HG03060 (cell line): ENCODE results near the gene OR10V1.

ENCODE experiments used
- ATAC-seq: cut with Tn5 transposase; IDR thresholded peaks from one replicate; pipeline ENCODE4 v1.9.1; 2021; ENCODE audit warnings: low read depth, moderate number of reproducible peaks; ENCODE audit not compliant: unreplicated experiment

OR10V1 gene

DNA sequence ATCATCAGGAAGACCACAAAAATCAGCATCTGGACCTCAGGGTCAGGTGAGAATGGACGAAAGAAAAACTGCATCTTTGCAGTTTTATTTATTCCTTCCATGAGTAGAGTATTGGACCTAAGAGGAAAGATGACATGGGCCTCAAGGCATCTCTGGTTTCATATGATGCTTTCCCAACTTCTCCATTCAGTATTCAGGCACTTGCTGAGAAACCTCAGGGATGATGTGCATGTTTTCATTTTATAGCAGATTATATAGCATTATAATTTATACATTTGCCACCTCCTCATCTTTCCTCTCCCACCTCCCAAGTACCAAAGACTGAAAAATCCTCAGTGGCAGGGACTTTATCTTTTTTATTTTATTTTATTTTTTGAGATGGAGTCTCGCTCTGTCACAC, at the start of gene OR10V1:
Gene OR10V1 (minus strand): TSS at position 101 of the 400 bp plus-strand sequence. CDS start 0 bp downstream, at position 101.
- ATAC-seq: no peak

DNA sequence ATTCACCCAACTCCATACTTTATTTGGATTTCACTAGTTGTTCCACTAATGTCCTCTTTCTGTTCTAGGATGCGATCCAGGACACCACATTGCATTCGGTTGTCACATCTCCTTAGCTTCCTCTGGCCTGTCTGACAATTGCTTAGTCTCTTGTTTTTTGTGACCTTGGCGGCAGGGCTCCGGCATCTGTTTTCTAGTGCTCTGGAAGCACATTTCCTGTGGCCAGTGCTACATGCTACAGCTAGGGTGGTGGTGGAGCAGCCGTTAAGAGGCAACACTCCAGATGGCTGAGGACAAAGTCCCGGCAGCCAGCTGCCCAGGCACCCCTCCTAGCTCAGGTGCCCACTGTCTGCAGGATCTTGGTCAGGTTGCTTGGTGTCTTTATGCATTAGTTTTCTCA, 48.3 kb upstream of the OR10V1 start:
- ATAC-seq: no peak

- ATAC-seq: no peak
Measured at GRCh38 chr11:59760771-59761170, 47.1 kb upstream of the OR10V1 start.

GRCh38 chr11:59759900-59760299, 46.3 kb upstream of the OR10V1 start:
- ATAC-seq: no peak

DNA sequence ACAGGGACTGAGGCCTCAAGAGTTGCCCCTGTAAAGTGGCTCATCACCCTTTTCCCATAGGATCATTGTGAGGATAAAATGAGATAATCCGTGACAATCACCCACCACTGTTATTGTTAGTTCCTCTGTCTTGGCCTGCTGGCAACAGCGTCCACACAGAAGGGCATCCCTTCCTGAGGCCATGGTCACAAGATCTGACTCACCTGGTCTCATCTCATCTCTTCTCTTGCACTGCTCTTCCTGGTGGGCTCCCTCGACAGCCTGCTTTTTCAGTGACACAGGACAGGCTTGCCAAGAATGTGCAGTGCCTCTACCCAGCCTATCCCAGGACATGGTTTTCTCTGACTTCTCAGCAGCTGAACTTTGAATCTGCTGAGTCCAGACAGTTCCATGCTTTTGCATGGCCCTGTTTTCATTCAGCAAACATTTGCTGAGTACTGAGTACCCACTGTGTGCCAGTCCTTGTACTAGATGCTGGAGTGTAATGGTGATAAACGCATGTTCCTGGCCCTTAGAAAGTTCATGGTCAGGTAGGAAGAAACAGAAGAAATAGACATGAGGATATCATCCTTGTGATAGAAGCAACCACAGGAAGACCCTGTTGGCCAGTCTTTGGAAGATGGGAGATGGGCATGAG, 44.9 kb upstream of the OR10V1 start:
- ATAC-seq: no peak

GRCh38 chr11:59756845-59757244, 43.2 kb upstream of the OR10V1 start:
- ATAC-seq: no peak

- ATAC-seq: no peak
Measured at GRCh38 chr11:59756558-59756840, 42.9 kb upstream of the OR10V1 start.

DNA sequence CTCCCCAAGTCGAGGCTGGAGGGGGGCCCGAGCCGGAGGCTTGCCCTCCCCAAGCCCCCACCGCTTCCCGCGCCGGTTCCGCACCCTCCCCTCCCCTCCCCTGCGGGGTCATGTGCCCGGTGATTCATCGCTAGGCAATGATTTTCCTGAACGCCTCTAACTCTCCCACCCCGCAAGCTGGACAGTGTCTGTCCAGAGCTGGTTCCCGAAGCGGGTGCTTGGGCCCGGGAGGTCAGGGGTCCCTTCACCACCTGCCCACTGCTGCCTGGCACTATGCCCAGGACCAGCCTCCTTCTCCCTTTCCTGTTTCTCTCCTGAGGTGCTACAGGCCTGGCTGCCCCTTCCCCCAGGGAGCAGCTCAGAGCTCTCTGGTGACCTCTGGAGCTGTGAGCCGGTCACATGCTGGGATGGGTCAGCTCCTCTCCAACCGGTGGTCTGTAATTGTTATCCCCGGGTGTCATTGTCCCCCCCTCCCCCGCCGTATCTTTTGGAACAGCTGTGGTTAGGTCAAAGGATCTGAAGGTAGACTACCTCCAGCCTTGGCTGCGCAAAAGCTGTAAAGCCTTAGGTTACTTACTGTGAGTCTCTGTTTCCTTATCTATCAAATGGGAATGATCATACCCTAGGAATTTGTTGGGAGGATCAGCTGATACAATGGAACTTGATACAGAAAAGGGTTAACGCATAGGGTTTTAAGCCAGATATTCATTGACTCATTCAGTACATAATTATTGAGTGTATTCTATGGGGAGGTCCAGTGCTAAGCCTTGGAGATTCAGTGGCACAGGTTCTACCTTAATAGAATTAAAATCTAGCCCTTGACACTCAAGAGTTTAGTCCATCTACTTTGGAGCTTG, 42.3 kb upstream of the OR10V1 start:
- no peak for ATAC-seq

- no peak for ATAC-seq
Measured at GRCh38 chr11:59754859-59755700, 41.4 kb upstream of the OR10V1 start, which contains the start of gene STX3. Gene STX3, plus strand, starts transcription at chr11:59755376. Its CDS starts 230 bp downstream, at chr11:59755606.

DNA sequence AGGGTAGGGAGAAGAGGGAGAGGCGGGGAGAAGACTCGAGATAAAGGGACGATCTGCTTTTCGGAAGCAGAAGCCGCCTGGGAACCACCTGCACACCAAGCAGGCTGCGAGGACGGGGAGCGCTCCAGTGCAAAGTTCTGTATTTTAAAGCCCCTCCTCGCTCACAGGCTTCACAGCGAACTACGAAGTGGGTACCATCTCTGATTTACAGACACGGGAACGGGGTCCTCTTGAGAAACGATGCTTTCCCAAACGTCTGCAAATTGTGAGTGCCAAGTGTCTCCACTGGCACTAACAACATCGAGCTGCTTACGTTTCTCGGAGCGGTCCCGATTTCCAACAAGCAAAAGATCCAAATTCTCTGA, 40.8 kb upstream of the OR10V1 start:
- ATAC-seq: peak; percentile 5

- peak; percentile 66 for ATAC-seq
Measured at GRCh38 chr11:59753650-59754493, 40.2 kb upstream of the OR10V1 start.

DNA sequence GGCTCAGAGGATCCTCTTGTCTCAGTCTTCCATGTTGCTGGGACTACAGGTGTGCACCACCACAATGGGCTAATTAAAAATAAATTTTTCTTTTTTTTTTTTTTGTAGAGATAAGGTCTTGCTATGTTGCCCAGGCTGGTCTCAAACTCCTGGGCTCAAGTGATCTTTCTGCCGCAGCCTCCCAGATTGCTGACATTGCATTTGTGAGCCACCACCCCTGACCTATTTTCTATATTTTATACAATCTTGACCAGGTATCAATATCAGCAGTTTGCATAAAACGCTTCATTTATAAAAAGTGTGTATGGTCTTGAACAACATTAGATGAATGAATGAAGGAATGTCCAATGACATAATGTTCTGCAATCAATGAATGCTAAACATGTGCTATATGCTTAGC, 32.5 kb upstream of the OR10V1 start:
- ATAC-seq: no peak

DNA sequence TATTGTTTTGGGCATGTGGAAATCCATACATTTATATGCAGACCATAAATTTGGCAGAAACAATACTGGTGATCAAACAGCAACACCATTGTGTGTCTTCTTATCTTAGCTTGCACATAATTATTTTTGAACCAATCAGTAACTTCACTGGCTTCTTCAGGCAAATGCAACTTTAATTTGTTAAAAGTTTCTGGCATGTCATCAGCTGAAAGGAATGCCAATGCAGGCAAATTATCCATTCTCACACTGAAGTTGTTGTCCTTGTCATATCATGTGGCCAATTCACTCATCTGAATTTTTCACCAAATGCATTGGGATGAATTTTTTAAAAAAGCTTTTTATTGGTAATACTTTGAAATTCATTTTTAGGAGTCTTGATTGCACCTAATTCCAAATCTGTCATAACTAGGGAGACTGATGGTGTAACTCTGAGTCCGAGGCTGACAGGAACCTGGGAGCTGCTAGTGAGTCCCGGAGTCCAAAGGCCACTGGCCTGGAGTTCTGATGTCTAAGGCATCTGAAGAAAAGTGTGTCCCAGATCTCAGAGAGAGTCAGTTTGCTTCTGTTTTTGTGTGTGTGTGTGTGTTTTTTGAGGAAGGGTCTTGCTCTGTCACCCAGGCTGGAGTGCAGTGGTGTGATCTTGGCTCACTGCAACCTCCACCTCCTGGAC, 17.4 kb upstream of the OR10V1 start:
- no peak for ATAC-seq

GRCh38 chr11:59729834-59730233, 16.2 kb upstream of the OR10V1 start:
- ATAC-seq: no peak

- ATAC-seq: no peak
Measured at GRCh38 chr11:59728913-59729312, 15.3 kb upstream of the OR10V1 start.

- no peak for ATAC-seq
Measured at GRCh38 chr11:59728154-59728553, 14.5 kb upstream of the OR10V1 start.

- ATAC-seq: no peak
Measured at GRCh38 chr11:59727426-59727825, 13.8 kb upstream of the OR10V1 start.

DNA sequence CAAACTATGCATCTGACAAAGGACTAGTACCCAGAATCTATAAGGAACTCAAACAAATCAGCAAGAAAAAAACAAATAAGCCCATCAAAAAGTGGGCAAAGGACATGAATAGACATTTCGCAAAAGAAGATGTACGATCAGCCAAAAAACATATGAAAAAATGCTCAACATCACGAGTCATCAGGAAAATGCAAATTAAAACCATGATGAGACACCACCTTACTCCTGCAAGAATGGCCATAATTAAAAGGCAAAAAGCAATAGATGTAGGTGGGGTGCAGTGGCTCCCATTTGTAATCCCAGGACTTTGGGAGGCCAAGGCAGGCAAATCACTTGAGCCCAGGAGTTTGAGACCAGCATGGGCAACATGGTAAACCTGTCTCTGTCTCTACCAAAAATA, 10.4 kb upstream of the OR10V1 start:
- ATAC-seq: no peak

GRCh38 chr11:59719556-59719955, 5.9 kb upstream of the OR10V1 start:
- no peak for ATAC-seq

DNA sequence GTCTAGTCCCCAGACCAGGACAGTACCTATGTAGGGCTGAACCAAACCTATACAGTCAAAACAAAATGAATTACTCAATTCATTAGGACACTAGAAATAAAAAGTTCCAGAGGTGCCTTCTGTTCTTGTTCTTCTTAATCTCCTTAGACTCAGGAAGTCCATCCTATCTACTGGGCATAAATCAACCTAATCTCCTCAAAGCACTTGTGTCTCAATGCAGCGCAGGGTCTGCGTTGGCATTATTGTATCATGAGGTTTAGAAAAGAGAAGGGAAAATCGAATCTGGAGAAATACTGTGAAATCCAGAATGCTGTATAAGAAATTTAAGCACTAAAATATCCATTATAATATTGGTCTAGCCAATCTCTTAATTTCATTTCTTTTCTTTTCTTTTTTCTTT, 2.4 kb upstream of the OR10V1 start:
- ATAC-seq: no peak
